LNCaP clone FGC (cell line): ENCODE data around the gene HS1BP3.

Experiments used
- DNase-seq: peaks from one replicate; pipeline ENCODE4 v3.0.0-alpha.2; 2011; ENCODE audit warnings: low read depth
- H3K4me3 ChIP-seq: 2 replicates; pipeline ENCODE4 v1.5.1; 2011; ENCODE audit warnings: mild to moderate bottlenecking, low read depth, low read length, control low read depth
- CTCF ChIP-seq: IDR thresholded peaks from 2 replicates; pipeline ENCODE4 v1.5.1; 2012; ENCODE audit warnings: mild to moderate bottlenecking; ENCODE audit not compliant: control insufficient read depth, insufficient read depth; ENCODE audit errors: extremely low read depth

Gene HS1BP3

GRCh38 chr2:20604951-20605381, 45.9 kb downstream of the HS1BP3 start:
- H3K4me3 ChIP-seq: no peak overlapping the region
- TF ChIP-seq CTCF: no peak
- DNase-seq: no peak

GRCh38 chr2:20604401-20604911, 46.4 kb downstream of the HS1BP3 start:
- no peak for TF ChIP-seq CTCF
- H3K4me3 ChIP-seq: no peak overlapping the region
- no peak for DNase-seq

GRCh38 chr2:20603791-20604190, 47.1 kb downstream of the HS1BP3 start:
- TF ChIP-seq CTCF: no peak
- H3K4me3 ChIP-seq: no peak overlapping the region
- no peak for DNase-seq

GRCh38 chr2:20602803-20603202, 48.1 kb downstream of the HS1BP3 start:
- no peak for DNase-seq
- no peak overlapping the region for H3K4me3 ChIP-seq
- TF ChIP-seq CTCF: no peak

- no peak for DNase-seq
- H3K4me3 ChIP-seq: no peak overlapping the region
- 0 out of 2 replicates have a peak, but pooled peaks have one; percentile 16 for TF ChIP-seq CTCF
Observed at GRCh38 chr2:20600756-20601325, 50.1 kb downstream of the HS1BP3 start.

- no peak overlapping the region for H3K4me3 ChIP-seq
- no peak for DNase-seq
- no peak for TF ChIP-seq CTCF
Observed at GRCh38 chr2:20599861-20600461, 50.9 kb downstream of the HS1BP3 start.
